Measurements from ENCODE around the gene KHDC4.
A peak's percentile ranks its signal among the peaks of the same experiment; 100 is the strongest.

KHDC4 gene

DNA sequence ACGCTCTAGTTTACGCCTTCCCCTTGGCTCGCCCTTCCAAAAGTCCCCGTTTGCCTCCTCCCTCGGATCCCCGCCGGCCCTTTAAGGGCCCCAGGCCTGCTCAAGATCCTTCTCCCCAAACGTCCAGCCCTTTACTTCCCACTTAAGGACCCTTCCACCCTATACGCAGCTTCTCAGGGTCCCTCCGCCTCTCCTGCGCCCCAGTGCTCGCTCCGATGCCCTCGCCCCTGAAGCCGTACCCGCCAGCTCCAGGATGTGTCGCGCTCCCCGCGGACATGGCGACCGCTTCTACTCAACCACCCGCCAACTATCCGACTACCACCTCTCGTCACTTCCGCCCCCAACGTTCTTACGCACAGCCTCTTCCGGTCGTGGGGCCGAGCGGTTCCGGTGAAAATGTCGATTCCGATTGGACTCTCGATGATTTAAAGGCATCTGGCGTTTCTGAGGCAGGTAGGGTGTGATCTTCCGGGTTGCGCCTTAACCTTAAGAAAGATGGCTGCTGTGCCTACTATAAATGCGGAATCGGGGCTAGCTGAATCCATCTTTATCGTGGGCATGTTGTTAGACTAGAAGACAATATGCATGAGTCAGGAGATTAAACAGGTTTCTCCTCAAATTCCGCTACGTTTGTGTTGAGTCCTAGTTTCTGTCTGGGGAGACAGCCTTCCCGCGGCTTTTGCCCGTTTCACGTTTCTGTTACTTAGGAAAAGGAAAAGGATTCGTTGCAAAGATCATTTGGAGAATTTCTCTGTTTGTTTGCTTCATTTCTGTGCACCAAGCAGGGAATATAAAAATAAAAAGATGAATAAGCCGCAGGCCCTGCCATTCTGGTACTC lies at the start of gene KHDC4:
Gene KHDC4 (minus strand): TSS at position 317 of the 839 bp plus-strand sequence. CDS start 40 bp downstream, at position 277.
- peak; percentile 99 for DNase-seq

GRCh38 chr1:155983191-155984024 lies 49.2 kb upstream of the KHDC4 start:
- DNase-seq = peak; percentile 53

- no peak for DNase-seq
These were observed 47.9 kb upstream of the KHDC4 start for GRCh38 chr1:155982106-155982505.

DNA sequence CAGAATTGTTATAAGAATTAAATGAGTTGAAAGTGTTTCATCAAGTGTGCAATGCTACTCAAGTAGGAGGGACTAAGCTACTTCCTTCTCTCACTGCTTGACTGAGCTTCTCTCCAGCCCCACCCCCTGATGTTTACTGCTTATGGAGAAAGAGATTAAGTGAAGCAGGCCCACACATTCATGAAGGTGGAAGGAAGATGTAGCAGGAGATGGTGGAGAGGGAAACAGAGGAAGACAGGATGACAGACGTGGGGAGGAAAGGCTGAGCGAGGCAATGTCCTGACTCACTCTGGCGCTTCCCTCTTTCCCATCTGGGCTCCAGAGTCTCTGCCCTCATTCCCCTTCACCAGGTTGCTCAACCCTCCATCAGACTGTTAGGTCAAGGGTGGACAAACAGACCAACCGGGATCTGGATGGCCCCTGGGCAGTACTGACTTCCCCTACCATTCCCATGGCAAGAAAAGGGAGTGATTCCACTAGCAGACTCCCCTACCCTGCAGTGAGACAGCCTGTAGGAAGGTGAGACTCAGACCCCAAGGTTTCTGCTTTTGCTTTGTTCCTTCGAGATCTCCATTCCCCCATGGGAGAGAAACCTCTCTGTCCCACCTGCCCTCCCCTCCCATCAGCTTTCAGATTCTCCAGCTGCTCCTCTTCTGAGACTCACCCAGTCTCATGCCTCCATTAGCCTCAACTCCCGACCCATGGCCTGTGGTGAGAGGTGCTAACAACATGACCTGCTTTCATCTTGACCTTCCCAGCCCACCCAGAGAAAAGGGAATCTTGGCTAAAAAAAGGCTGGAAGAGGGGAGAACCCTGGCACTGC lies 47.3 kb upstream of the KHDC4 start:
- DNase-seq = peak; percentile 47

- DNase-seq = no peak
These were observed 45.6 kb upstream of the KHDC4 start for GRCh38 chr1:155979597-155980343.

- no peak for DNase-seq
These were observed 44.8 kb upstream of the KHDC4 start for GRCh38 chr1:155978973-155979429.

GRCh38 chr1:155978325-155978972 lies 44.2 kb upstream of the KHDC4 start, which contains the start of gene ARHGEF2:
Gene ARHGEF2 (minus strand): TSS chr1:155978547. CDS start chr1:155978427, 120 bp downstream.
- peak; percentile 19 for DNase-seq

GRCh38 chr1:155977690-155978324 lies 43.6 kb upstream of the KHDC4 start:
- no peak for DNase-seq

GRCh38 chr1:155976913-155977689 lies 42.9 kb upstream of the KHDC4 start:
- DNase-seq = no peak

GRCh38 chr1:155976062-155976912 lies 42.1 kb upstream of the KHDC4 start:
- DNase-seq = peak; percentile 63

DNA sequence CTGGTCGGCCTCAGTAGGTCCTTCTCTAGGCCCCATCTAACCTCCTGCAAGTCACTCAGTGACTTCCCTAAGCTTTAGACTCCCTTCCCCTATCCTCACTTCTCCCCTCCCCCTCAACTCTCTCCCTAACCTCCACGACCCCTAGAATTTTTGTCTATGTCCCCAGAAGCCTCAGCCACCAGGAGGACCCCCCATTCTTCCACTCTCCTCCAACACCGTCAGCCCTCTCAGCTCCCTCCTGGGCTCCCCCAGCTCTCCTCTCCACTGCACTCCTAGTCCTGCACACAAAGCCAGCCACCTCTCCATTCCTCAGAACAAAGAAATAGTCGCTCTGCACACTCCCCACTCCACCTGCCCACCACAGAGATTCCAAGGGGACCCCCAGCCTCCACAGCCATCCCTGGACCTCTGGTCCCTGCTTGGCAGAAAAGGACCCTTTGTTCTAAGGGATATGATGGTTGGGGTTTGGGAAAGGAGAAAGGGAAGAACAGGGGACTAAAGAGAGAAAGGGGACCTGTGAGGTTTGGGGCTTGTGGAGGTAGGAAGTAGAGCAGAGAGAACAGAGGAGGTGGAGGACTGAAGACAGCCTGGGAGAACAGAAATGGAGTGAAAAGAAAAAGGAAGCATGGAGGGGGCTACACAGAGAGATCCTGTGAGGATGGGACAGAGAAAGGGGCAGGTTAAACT lies 41.3 kb upstream of the KHDC4 start:
- no peak for DNase-seq

GRCh38 chr1:155974208-155975115 lies 40.2 kb upstream of the KHDC4 start:
- DNase-seq = no peak

- no peak for DNase-seq
These were observed 39.5 kb upstream of the KHDC4 start for GRCh38 chr1:155973723-155974122.

DNA sequence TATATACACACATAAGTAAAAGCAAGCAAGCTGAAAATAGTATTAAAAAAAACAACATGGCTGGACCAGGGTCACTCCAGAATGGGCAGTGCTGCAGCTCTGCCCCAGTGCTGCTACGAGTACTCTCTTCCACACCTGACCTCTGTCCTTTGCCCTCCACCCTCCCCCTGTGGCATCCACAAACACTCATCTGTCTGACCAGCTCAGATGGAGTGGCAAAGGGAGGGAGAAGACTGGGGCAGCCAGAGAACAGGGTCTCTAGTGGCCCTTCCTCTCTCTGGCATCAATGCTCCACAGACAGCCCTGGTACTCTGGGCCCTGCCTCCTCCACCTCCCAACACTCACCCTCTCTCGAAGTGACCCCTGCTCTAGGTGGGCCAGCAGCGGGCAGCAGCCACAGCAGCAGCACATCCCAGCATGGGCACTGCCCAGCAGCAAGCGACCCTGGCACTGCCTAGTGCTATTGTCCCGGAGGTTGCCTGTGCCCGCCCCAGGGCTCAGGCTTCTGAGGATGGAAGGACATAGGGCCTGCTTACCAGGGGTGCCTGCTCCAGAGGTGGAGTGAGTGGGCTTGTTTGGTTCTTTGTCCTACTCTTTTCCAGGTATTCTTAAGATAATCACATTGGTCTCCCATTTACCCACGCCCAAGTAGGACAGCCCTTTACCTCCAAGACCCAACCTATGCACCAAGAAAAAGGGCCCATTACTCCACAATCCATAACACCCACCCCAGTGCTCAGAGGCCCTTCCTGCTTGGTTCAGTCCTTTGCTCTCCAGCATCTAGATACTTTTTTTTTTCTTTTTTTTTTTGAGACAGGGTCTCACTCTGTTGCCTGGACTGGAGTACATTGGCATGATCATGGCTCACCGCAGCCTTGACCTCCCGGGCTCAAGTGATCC lies 37.9 kb upstream of the KHDC4 start:
- no peak for DNase-seq

DNA sequence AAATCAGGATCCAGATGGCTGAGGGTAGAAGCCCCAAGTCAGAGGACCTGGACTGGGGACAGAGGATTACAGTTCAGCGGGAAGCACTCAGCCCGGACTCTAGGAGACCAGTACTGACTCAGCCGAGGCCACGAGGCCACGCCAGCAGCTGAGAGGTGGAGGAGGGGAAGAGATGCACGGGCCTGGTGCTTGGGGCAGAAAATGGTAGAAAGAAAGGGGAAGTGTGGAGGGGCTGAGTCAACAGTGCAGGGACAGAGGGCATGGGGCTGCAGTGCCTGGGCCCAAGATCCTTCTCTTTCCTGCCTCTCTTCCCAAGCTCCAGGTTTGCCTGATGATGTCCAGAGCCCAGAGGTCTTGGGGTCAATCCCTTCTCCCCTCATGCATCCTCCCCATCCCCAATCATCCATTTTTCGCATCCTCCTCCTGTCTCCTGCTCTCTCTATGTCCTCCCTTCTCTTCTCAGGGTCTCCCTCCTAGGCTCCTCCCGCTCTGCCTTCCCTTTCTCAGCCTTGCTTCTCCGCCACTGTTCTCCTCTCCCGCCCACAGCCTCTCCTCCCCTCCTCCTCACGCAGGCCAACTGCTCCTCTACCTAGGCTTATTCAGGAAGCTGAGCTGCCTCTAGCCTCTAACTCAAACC lies 36.4 kb upstream of the KHDC4 start:
- DNase-seq = no peak

GRCh38 chr1:155969377-155969791 lies 35.2 kb upstream of the KHDC4 start:
- no peak for DNase-seq
